UCSD-AML1 (cell line): ENCODE results near the gene CCDC170.

Experiments
- DNase-seq: peaks from one replicate; lab custom pipeline; 2025; ENCODE audit not compliant: unreplicated experiment; lab: John Stamatoyannopoulos, UW

CCDC170 gene

DNA sequence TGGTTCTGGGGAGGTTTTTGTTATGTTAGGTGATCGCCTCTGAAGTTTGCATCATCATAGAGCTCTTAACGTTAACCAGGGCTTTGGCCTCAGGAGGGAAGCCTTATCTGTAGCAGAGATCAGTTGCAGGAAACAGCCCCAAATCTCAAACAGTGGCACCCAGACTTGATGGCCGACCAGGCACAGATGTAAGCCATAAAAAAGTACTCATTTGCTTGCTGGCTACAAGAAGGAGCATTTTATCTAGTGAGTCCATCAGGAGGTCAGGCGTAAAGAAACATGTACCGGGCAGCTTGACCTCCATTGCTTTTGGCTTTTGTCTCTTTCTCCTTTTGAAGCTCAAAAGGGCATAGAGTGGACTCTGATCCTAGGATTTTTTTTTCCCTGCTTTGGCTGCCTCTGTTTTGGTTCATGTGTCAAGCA lies 122.3 kb downstream of the CCDC170 start:
- no peak for DNase-seq

DNA sequence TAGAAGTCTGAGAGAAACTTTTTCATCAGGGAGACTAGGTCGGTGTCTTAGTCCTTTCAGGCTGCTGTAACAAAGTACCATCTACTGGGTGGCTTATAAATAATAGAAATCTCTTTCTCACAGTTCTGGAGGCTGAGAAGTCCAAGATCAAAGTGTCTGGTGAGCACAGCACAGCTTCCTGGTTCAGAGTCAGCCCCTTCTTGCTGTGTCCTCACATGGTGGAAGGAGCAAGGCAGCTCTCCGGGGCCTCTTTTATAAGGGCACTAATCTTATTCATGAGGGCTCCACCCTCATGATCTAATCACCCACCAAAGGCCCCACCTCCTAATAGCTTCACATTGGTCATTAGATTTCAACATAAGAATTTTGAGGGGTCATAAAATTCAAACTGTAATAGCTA lies 122.8 kb downstream of the CCDC170 start:
- DNase-seq, result no peak

DNA sequence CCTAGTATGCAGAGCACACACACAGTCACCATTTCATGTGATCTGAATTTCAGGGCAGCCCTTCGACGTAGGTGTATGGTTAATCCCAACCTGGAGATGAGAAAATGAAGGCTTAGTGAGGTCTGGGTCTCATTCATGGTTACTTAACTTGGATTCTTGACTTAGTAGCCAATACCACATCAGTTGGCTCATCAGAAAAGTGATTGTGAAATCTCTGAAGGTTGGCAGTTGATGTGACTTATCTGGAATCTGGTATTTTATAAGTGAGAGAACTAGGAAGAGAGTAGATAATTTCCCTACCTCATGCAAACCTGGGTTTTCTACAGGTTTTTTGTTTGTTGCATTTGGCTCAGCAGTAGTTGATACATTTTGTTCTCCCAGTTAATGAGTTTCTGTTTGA lies 123.7 kb downstream of the CCDC170 start:
- no peak for DNase-seq

DNA sequence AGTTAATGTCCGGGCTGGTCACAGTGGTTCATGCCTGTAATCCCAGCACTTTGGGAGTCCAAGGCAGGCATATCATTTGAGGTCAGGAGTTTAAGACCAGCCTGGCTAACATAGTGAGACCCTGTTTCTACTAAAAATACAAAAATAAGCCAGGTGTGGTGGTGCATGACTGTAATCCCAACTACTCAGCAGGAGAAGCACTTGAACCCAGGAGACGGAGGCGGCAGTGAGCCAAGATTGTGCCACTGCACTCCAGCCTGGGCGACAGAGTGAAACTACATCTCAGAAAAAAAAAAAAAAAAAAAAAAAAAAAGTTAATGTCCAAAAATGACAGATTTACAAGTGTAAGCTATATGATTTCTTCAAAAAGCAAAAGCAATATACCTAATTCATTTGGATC lies 124.9 kb downstream of the CCDC170 start:
- DNase-seq, result no peak

DNA sequence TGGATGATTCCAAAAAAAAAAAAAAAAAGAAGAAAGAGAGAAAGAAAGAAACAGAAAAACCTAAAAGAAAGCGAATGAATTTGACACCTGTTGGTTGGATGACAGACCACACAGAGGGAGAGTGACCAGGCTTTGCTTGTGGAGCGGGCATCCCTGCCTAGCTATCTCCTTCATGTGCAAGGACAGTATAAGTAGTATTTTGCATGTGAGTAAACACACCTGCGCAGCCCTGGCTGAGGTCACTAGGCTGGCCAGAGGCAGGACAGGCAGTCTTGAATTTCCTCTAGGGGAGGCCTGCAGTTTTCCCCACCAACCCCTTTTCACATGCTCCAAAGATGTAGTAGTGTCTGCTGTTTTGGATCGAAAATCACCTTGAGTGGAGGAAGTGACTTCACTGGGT lies 126.4 kb downstream of the CCDC170 start:
- no peak for DNase-seq

DNA sequence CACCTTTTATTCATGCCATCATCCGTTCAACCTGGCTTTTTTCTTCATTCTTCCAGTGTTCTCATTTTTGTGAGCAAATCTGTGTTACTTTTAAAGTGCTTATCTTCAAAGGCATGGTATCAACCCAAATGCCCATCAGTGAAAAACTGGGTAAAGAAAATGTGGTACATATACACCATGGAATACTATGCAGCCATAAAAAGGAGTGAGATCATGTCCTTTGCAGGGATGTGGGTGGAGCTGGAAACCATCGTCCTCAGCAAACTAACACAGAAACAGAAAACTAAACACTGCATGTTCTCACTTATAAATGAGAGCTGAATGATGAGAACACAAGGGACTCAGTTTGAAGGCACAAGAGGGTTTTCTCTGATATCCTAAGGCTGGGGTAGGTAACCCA lies 130.3 kb downstream of the CCDC170 start:
- no peak for DNase-seq

DNA sequence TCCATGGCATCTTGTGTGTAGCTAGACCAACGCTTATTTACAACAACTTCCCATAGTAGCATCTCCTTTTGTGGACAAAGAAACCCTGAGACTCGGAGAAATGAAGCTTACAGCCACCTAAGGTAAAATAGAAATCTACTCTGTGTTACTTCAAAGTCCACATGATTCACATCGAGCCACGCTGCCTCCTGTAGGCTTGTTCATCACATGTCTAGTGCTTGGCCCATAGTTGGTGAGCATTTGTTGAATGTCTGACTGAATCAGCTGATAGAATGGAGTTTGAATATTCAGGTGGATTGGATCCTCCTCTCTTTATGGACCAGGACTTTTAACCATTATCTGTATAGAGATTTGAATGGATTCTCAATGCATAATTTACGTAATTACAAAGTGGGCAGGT lies 130.7 kb downstream of the CCDC170 start:
- DNase-seq, result no peak

DNA sequence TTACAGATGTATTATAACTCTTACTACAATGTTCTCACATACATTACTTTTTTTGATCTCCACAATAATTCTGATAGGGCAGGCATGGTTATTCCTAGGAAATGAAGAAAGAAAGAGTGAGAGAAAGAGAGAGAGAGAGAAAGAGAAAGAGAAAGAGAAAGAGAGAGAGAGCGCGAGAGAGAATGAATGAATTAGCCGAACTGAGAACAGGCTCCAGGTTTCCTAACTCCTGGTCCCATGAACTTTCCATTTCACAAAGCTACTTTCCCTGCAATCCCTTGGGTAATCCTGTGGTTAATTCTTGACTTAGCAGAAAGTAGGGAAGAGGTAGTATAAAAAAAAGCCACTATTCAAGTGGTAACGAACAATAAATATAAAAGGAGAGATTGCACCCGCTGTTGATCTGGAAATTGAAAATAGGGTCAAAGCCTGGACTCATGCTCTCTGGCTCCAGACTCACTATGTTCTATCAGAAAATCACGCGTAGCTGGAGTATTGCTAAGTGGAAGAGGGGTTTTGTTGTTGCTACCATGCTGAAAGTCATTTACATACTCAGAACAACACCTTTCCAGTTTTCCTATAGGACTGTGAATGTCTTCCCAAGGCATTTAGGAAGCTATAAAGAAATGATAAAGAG lies 131.2 kb downstream of the CCDC170 start:
- DNase-seq, result no peak

DNA sequence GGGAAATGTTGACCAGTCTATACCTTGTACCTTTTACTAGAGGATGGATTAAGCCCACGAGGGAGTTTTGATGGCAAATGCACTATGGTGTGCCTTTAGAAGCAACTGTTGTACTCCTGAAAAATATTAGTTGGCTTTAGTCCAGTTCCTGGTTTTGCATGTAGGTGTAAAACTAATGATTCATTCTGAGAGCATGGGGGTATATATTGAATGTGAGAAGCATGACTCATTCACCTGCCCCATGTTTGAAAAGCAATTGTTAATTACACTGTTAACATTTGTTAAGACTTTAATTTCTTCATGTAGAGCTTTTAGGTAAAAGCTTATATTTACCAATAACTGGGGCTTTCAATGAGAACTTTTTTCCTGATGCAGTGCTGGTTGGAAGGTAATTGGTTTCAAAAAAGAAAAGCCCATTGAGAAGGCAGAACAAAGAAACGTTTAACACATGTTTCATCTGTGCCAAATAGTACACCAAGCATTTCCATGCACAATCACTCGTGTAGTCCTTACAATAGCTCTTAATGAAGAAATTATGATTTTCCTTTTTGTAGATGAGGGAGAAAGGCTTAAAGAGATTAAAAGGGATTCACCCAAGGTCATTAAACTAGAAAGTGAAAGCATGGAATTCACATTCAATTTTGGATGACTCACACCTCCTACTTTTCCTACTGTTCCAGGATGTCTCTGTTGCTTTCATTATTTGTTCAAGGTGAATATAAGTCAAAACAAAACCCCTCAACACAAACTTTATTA lies 134.1 kb downstream of the CCDC170 start:
- no peak for DNase-seq

DNA sequence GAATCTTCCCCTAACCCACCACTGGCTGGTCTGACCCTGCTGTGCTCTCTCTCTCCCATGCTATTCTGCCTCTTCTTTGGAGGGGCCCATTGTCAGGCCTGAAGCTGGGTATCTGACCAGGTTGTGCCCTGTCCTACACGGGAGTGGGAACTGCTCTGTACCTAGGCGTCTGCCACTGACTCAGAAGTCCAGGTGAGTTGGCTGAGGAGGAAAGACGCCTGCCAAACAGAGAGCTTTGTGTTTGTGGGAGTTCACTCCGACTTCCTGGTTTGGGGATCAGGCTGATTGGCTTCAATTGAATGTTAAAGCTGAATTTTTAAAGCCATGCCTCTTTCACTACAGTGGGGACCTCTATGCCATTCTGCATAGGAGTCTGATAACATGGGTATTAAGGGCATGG lies 136.0 kb downstream of the CCDC170 start:
- no peak for DNase-seq

DNA sequence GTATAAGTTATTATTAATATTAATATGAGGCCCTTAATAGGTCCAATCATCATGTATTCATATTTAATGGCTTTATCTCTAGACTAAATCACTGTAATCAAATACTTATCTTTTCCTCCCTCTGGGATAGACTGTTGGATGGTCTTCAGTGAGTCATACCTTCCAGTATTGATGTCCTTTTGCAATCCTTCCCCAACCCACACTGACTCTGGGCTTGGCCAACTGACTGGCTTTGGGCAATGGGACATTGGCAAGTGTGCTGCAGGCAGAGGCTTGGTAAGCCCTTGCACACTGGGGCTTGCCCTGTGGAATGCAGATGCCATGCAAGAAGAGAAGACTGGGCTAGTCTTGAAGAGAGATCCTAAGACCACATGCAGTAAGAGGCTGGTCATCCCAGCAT lies 136.6 kb downstream of the CCDC170 start:
- no peak for DNase-seq

DNA sequence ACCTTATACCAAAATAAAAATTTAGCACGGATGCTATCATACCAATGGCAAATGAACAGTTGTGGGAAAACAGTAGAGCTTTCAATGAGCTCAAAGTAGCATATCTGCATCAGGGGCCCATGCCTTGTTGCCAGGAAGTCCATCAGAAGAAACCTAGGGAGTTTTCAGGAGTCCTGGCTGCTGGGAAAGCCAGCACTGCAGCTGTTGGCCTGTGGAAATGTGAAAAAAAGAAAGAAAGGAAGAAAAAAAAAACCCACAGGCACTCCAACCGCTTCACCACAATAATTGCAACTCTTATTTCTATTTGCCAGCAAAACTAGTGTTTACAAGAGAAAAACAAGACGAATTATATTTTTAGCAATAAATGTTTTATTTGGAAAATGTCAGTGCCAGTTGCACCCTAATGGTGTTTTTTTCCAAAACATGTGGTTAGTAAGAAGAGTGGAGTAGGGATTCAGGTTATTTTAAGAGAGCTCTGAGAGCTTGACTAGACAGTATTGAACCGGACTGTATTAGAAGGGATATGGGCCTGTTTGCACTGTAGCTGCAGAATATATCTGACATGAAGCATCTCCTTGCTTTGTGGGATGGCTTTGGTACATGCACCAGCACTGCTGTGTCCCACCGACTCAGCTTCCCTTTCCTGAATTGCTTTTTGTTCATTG lies 137.3 kb downstream of the CCDC170 start:
- DNase-seq, result no peak

DNA sequence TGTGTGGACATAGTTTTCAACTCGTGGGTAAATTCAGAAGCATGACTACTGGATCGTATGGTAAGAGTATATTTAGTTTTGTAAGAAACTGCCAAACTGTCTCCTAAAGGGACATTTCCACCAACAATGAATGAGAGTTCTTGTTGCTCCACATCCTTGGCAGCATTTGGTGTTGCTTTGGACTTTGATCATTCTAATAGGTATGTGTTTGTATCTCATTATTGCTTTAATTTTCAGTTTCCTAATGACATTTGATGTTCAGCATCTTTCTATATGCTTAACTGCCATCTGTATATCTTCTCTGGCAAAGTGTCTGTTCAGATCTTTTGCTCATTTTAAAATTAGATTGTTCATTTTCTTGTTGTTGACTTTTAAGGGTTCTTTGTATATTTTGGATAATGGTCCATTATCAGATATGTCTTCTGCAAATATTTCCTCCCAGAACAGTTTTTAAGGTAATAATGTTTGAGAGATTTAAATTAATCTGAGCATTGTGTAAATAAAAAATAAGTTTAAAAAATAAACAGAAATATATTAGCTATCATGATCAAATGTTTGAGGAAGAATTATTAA lies 138.7 kb downstream of the CCDC170 start:
- no peak for DNase-seq

DNA sequence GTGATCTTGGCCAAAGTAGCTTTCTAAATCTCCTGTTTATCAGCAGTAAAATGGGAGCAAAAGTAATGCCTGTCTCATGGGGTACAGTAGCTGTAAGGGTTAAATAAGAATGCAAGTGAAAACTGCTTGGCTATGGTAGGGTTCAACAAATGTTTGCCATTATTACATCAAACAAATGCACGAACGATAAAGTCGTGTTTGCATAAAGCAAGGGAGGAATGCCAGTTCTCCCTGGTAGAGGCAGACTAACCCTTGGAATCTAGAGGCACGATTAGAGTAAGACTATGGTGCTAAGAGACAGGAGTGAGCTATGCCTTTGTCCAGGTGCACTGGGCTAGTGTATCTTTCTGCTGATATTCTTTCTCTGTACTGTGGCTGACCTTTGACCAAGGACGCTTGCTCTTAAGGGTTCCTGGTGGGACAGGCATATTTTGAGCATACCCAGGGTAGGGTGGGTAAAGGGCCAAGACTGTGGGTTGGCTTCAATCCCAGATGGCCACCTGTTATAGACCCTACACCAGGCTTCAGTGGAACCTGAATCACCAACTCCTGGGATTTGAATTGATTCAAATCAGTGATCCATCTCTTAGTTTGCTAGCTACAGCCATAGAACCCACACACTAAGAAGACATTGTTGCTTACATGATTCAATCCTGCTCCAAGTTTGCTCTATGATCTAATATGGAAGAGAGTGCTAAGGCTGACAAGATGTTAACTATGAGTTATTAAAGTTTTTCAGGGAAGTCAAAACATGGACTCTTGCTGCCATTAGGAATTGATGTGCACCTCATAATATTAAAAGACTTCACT lies 139.9 kb downstream of the CCDC170 start:
- DNase-seq, result no peak

DNA sequence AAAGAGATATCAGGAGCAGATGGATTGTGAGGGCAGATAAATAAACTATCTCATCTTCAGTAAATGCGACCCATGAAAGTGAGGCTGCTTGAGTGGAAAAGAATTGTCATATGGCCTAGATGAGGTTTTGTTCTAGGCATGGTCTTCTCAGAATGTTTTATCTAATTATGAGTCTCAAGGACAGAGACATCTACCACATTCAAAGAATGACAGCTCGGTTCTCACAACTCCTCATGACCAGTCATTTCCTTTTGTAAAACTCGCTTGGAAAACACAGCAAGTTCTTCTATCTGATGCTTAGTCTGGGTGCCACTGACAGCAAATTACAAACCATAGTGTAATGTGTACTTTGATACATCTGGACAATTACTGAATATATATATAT lies 140.5 kb downstream of the CCDC170 start:
- DNase-seq, result no peak

DNA sequence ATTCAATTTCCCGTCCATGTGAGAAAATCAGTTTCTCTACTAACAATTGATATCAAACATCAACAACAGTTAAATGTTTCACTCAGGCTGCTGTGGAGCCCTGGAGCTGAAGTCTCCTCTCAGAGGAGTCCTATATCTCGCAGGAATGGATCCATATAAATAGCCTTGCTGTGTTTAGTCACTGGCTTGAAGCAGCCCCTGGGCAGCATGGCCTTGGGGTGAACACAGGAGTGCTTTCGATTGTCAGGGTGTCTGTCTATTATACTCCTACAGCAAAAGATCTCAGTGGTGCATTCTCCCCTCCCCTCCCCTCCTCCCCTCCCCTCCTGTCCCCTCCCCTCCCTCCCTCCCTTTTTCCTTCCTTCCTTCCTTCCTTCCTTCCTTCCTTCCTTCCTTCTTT lies 141.9 kb downstream of the CCDC170 start:
- no peak for DNase-seq

DNA sequence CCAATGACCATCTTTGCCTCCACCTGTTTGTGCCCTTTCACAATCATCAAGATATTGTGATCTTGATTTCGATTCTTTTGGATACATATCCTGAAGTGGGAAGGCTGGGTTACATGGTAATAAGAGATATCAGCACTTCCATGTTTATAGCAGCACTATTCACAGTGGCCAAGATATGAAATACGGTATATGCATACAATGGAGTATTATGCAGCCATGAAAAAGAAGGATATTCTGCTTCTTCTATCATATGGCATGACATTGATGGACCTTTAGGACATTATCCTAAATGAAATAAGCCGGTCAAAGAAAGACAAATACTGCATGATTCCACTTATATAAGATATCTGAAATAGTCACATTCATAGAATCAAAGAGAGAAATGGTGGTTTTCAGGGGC lies 144.0 kb downstream of the CCDC170 start:
- no peak for DNase-seq

DNA sequence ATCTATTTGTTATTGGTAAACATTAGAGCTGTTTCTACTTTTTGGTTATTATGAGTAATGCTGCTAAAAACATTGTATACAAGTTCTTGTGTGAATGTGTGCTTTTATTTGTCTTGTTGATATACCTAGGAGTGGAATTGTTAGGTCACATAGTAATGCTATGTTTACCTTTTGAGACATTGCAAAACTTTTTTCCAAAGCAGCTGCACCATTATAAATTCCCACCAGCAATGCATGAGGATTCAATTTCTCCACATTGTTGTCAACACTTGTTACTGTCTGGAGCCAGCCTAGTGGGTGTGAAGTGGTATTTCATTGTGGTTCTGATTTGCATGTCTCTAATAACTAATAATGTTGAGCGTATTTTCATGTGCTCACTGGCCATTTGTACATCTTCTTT lies 145.9 kb downstream of the CCDC170 start:
- DNase-seq, result no peak

DNA sequence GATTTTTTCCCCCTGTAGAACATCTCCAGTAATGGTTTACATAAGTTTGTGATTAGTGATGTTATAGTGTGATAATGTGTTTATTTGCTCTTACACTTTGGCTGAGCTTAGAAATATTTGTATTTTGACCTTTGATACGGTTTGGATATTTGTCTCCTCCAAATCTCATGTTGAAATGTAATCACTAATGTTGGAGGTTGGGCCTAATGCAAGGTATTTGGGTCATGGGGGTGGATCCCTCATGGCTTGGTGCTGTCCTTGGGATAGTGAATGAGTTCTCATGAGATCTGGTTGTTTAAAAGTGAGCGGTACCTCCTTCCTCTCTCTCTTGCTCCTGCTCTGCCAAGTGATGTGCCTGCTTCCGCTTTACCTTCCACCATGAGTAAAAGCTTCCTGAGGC lies 147.2 kb downstream of the CCDC170 start:
- no peak for DNase-seq

DNA sequence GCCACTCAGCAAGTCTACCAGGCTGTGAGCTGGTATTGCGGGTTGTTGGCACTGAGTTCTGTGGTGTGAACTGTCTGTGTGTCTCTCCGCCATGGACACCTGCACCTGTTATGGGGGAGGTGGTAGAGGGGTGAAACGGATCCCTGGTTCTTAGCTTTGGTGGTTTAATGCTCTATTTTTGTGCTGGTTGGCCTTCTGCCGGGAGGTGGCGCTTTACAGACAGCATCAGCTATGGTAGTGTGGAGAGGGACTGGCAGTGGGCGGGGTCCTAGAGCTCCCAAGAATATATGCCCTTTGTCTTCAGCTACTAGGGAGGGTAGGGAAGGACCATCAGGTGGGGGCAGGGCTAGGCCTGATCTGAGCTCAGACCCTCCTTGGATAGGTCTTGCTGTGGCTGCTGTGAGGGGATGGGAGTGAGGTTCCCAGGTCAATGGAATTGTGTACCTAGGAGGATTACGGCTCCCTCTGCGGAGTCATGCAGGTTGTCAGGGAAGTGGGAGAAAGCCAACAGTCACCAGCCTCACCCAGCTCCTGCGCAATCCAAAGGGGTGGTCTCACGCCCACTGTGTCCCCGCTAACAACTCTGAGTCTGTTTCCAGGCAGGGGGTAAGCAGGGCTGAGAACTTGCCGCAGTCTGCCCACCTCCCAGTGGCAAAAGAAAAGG lies 154.3 kb downstream of the CCDC170 start:
- peak; percentile 24 for DNase-seq

DNA sequence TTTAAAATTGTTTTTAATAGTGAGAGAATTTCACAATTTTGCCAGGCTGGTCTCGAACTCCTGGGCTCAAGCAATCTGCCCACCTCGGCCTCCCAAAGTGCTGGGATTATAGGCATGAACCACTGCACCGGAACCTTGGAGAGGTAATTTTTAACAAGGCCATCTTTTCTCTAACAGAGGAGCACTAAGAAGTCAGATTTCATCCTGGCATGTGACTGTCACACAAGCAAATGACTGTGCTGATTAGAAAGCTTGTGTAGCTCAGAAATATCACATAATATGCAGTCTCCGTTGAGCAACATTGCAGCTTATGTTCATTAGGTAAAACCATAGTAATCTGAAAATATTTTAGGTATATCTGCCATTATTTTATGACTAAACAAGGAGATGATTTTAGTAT lies 156.0 kb downstream of the CCDC170 start:
- DNase-seq, result no peak
